A673 (cell line): ENCODE measurements around the gene TEX44.

Experiments
- EZH2 ChIP-seq: fragments of 200-600 bp; sonication (generic); IDR thresholded peaks from 2 replicates; pipeline ENCODE4 v1.6.1; 2017; ENCODE audit warnings: borderline replicate concordance, low read depth, mild to moderate bottlenecking, mixed read lengths, antibody characterized with exemption, low read length; ENCODE audit not compliant: poor library complexity, severe bottlenecking
- TF ChIP-seq, protein P1 (sequence below): fragments of 300-800, 200-600 bp; sonication (generic); conservative IDR thresholded peaks from 2 replicates; pipeline ENCODE4 v1.5.1; 2017; ENCODE audit warnings: low read depth, mild to moderate bottlenecking, antibody characterized with exemption, low read length, moderate library complexity, mixed read lengths

DNA sequence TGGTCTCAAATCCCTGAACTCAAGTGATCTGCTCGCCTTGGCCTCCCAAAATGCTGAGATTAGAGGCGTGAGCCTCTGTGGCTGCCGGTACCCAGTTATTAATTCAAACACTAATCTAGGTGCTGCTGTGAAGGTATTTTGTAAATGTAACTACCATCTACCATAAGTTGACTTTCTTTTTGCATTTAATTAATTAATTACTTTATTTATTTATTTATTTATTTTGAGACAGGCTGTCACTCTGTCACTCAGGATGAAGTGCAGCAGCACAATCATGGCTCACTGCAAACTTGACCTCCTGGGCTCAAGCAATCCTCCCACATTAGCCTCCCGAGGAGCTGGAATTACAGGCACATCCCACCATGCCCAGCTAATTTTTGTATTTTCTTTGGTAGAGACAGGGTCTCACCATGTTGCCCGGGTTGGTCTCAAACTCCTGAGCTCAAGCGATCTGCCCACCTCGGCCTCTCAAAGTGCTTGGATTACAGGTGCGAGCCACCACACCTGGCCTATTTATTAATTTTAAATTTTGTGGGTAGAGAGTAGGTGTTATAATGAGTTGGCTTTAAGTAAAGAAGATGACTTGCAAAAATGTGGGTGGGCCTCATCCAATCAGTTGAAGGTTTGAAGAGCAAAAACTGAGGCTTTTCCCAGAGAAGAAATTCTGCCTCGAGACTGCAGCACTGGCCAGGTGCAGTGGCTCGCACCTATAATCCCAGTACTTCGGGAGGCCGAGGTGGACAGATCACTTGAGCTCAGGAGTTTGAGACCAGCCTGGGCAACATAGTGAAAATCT, 45.2 kb upstream of the TEX44 start:
- TF ChIP-seq, protein P1, sequence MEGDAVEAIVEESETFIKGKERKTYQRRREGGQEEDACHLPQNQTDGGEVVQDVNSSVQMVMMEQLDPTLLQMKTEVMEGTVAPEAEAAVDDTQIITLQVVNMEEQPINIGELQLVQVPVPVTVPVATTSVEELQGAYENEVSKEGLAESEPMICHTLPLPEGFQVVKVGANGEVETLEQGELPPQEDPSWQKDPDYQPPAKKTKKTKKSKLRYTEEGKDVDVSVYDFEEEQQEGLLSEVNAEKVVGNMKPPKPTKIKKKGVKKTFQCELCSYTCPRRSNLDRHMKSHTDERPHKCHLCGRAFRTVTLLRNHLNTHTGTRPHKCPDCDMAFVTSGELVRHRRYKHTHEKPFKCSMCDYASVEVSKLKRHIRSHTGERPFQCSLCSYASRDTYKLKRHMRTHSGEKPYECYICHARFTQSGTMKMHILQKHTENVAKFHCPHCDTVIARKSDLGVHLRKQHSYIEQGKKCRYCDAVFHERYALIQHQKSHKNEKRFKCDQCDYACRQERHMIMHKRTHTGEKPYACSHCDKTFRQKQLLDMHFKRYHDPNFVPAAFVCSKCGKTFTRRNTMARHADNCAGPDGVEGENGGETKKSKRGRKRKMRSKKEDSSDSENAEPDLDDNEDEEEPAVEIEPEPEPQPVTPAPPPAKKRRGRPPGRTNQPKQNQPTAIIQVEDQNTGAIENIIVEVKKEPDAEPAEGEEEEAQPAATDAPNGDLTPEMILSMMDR, result no peak
- no peak for TF ChIP-seq EZH2
